WI38 (cell line): Measurements from ENCODE around the gene KRTAP1-3.
"Not testable (repeated sequence)": the region's sequence is repeated elsewhere in the genome, so short reads cannot be mapped to it uniquely, and the experiment has no call there.

Experiments
- H3K4me3 ChIP-seq: 2 replicates; pipeline ENCODE4 v1.5.1; 2011; ENCODE audit warnings: low read depth, mild to moderate bottlenecking, control low read depth, low read length
- TF ChIP-seq, protein P1 (sequence below): IDR thresholded peaks from 2 replicates; pipeline ENCODE4 v1.5.1; 2012; ENCODE audit warnings: low read depth, mild to moderate bottlenecking, control low read depth, low read length

Gene KRTAP1-3

DNA sequence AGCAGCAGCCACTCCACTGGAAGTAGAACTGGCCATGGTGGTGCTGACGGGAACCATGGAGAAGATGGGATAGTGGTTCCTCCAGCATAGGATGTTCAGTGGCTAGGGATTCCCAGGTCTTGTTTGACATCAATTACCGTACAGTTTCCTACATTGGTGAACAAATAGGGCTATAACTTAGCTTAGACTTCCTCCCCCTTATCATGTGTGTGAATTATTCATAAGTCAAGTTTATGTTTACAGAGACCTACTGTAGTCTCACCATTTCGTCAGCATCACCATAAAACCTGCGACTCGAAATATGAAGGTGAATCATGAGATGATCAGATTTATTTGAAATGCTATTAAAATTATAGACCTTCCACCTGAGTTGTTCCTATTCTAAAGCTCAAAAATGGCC, 24.1 kb upstream of the KRTAP1-3 start:
- TF ChIP-seq, protein P1, sequence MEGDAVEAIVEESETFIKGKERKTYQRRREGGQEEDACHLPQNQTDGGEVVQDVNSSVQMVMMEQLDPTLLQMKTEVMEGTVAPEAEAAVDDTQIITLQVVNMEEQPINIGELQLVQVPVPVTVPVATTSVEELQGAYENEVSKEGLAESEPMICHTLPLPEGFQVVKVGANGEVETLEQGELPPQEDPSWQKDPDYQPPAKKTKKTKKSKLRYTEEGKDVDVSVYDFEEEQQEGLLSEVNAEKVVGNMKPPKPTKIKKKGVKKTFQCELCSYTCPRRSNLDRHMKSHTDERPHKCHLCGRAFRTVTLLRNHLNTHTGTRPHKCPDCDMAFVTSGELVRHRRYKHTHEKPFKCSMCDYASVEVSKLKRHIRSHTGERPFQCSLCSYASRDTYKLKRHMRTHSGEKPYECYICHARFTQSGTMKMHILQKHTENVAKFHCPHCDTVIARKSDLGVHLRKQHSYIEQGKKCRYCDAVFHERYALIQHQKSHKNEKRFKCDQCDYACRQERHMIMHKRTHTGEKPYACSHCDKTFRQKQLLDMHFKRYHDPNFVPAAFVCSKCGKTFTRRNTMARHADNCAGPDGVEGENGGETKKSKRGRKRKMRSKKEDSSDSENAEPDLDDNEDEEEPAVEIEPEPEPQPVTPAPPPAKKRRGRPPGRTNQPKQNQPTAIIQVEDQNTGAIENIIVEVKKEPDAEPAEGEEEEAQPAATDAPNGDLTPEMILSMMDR: no peak
- H3K4me3 ChIP-seq: no peak overlapping the region

DNA sequence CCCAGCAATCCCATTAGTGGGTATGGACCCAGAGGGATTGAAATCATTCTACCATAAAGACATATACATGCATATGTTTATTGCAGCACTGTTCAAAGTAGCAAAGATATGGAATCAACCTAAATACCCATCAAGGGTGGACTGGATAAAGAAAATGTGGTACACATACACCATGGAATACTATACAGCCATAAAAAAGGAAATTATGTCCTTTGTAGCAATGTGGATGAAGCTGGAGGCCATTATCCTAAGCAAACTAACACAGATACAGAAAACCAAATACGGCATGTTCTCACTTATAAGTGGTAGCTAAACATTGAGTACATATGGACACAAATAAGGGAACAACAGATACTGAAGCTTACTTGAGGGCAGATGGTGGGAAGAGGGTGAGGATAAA, 22.9 kb upstream of the KRTAP1-3 start:
- TF ChIP-seq, protein P1: no peak
- H3K4me3 ChIP-seq: no peak overlapping the region

DNA sequence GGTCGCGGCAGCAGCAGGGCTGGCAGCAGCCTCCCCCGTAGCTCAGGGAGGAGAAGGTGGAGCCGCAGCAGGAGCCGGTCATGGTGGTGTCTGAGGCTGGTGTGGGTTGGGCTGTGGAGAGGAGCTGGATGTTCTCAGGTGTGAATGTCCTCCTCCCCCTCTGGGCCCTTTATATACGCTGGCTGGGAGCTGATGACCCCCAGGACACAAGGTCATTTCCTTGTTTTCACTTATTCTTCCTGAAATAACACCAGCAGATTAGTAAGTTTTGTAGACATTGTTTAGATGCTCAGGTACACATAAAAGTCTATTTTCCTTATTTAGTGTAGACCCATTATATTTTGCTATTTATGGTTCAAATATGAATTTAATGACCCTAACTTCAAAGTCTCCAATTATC, 20.5 kb upstream of the KRTAP1-3 start, which contains the start of gene KRTAP2-2:
KRTAP2-2 (minus strand) TSS at position 101 of the 400 bp plus-strand sequence; CDS start at position 82, 19 bp downstream.
- not testable (repeated sequence) for H3K4me3 ChIP-seq

DNA sequence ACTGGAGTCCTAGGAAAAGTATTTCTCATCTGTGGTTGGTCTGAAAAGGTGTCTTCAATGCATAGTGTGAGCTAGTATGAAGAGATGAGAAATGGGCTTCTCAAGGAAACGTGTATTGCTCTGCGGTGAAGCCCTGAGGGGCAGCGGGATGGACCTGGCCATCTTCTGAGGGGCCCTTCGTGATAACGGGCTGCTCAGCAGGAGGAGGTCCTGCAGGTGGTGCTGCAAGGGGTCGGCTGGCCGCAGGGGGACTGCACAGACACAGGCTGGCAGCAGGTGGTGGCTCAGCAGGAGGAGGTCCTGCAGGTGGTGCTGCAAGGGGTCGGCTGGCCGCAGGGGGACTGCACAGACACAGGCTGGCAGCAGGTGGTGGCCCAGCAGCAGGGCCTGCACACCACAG, 19.9 kb upstream of the KRTAP1-3 start:
- H3K4me3 ChIP-seq: not testable (repeated sequence)

DNA sequence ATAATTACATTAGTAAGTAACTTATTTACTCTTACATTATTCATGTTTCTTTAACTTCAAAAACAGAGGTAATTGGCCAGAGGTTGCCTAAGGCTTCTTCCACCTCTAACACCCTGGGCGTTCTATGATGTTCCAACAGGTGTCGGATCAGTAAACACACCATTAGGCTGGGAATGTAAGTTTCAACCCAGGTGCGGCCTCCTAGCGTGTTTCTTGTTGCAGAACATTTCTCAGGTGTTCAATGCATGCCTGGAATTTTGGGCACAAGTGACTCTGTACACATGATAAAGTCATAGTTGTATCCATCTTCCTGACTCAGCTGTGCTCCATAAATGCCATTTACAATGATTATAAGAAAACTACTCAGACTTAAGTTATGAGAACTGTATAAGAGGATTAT, 19.4 kb upstream of the KRTAP1-3 start:
- TF ChIP-seq, protein P1: no peak
- no peak overlapping the region for H3K4me3 ChIP-seq

DNA sequence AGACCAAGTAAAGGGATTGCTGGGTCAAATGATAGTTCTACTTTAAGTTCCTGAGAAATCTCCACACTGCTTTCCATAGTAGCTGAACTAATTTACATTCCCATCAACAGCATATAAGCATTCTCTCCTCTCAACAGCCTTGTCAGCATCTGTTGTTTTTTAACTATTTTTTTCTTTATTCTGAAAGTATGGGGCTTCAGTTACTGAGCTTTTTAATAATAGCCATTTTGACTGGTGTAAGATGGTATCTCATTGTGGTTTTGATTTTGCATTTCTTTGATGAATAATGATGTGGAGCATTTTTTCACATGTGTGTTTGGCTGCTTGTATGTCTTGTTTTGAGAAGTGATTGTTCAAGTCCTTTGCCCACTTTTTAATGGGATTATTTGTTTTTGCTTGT, 17.9 kb upstream of the KRTAP1-3 start:
- H3K4me3 ChIP-seq: no peak overlapping the region
- TF ChIP-seq, protein P1: no peak

DNA sequence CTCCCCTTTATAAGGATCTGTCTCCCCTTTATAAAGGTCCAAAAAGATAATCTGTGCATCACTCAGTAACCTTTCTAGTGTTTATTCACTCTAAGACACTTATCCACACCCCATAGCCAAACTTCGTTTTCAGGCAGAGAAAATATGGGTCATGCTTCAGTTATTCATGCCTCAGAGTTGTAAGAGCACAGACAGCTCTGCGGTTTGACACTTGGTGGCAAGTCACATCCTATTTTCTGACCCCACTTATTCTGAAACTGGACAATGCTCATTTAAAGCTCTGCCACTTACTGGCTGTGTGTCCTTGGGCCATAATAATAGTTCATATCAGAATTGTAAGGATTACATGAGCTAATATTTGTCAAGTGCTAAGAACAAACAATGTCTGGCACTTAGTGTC, 14.4 kb upstream of the KRTAP1-3 start:
- TF ChIP-seq, protein P1: no peak
- H3K4me3 ChIP-seq: peak overlapping the region; percentile 3; the same call in 1 of the 2 replicates

DNA sequence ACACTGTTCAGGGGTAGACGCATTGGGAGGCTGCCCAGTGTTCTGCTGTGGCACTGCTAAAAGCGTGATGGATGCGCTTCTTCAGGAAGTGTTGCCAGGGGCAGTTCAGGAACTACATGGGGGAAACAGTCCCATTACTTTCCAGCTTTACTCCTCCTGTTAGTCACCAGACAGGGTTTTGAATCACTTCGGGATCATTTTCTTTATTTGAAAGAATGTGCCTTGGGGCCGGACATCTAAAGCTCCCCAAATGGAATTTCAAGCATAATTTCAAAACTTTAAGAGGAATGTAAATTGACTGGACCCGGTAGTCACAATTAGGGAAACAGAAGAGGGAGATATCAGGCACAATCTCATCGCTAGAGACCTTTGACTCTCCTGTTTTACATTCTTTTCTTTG, 13.8 kb upstream of the KRTAP1-3 start:
- TF ChIP-seq, protein P1: no peak
- peak overlapping the region; percentile 7 for H3K4me3 ChIP-seq

DNA sequence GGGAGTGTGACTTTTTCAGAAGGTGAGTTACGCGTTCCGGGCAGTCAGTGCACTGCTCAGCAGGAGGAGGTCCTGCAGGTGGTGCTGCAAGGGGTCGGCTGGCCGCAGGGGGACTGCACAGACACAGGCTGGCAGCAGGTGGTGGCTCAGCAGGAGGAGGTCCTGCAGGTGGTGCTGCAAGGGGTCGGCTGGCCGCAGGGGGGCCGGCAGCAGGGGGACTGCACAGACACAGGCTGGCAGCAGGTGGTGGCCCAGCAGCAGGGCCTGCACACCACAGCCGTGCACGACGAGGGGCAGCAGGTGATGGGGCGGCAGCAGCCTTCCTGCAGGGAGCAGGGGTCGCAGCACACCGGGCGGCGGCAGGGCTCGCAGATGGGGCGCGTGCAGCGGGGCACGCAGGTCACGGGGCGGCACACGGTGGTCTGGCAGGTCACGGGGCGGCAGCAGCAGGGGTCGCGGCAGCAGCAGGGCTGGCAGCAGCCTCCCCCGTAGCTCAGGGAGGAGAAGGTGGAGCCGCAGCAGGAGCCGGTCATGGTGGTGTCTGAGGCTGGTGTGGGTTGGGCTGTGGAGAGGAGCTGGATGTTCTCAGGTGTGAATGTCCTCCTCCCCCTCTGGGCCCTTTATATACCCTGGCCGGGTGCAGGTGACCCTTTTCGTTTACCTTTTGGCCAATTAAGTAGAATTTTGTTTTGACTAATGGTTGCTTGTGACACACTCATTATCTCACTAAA, 12.2 kb upstream of the KRTAP1-3 start, which contains the start of gene KRTAP2-1:
KRTAP2-1 (minus strand) TSS at position 582 of the 731 bp plus-strand sequence; CDS start at position 533, 49 bp downstream.
- H3K4me3 ChIP-seq: not testable (repeated sequence)
